Vagina (tissue), 2 donors: Measurements from ENCODE around the gene SDCCAG8. TPM values are rescaled to one million over a fixed set of nuclear protein-coding genes. Genes with fewer than 3 reads are reported as not detected.

Experiments
- DNase-seq, 2 donors: peaks; one replicate each; pipeline ENCODE4 v3.0.0-alpha.2; 2017; ENCODE audit errors: extremely low spot score in 2 of 2
- H3K27ac ChIP-seq: fragments of 200-600 bp; sonication (generic); one replicate; pipeline ENCODE4 v1.5.1; 2019
- H3K27me3 ChIP-seq: fragments of 200-600 bp; sonication (generic); one replicate; pipeline ENCODE4 v1.5.1; 2019
- H3K36me3 ChIP-seq, 2 donors: fragments of 200-600 bp; sonication (generic); one replicate each; pipeline ENCODE4 v1.5.1; 2017 to 2019
- H3K4me1 ChIP-seq: fragments of 200-600 bp; sonication (generic); one replicate; pipeline ENCODE4 v1.5.1; 2019
- H3K4me3 ChIP-seq, 2 donors: fragments of 200-600 bp; sonication (generic); 1 replicate in 1 of 2; 2 replicates in 1 of 2; pipeline ENCODE4 v1.5.1; 2016 to 2019
- H3K9me3 ChIP-seq: fragments of 200-600 bp; sonication (generic); one replicate; pipeline ENCODE4 v1.5.1; 2019
- POLR2A ChIP-seq, 2 donors: fragments of 450-650 bp; IDR thresholded peaks; one replicate each; pipeline ENCODE4 v1.6.1; 2017; ENCODE audit warnings: antibody characterized with exemption in 2 of 2, mild to moderate bottlenecking in 2 of 2, moderate library complexity in 2 of 2
- POLR2AphosphoS5 ChIP-seq, 2 donors: sonication (generic); formaldehyde crosslinking; IDR thresholded peaks; one replicate each; pipeline ENCODE4 v1.9.0; 2017; ENCODE audit warnings: antibody characterized with exemption in 2 of 2, mild to moderate bottlenecking in 2 of 2, low read depth in 1 of 2; ENCODE audit not compliant: insufficient read depth in 1 of 2
- intact Hi-C: fragments of 100-400 bp; cut with DNase I; formaldehyde crosslinking; loops from one replicate; pipeline ENCODE4 v1.15.1; 2023
- total RNA-seq: library from RNA; depleted of rRNA; stranded (reverse); fragments of >200 nt; gene quantifications from one replicate; pipeline ENCODE4 v1.2.3, GENCODE V29; 2016
- TF ChIP-seq, protein P1 (sequence below), 3 experiments: fragments of 450-650 bp in 2 of 3; fragments of 200-600 bp in 1 of 3; sonication (generic) in 1 of 3; IDR thresholded peaks; one replicate each; pipeline ENCODE4 v1.5.1; 2017 to 2019; ENCODE audit warnings: antibody characterized with exemption in 3 of 3, mild to moderate bottlenecking in 2 of 3, moderate library complexity in 2 of 3

Gene SDCCAG8
- total RNA-seq, 1 donor from 2014 or later = 31.2 TPM

DNA sequence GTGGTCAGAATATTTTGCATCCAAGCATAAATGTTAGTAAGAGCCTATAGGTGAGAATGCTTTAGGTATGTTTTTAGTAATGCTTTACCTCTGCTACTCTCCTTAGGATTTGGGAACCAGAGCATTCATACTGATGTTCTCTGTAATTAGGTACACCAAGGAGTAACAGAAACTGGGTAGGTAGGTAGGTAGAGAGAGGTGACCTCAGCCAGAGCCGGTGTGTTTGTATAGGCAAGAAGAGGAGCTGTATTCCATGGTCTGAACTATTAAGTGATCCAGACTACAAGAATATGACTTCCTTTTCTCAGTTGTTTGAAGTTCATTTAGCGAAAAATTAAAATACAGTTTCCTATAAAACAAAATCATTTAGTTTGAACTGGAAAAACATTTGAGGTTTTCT is 108.5 kb downstream of the SDCCAG8 start:
- intact Hi-C loops = no loop called here
- no peaks in the 10 kb centered on the region for H3K4me1 ChIP-seq
- H3K9me3 ChIP-seq = no peaks in the 10 kb centered on the region
- no peak for DNase-seq
- H3K36me3 ChIP-seq = no peaks in the 10 kb centered on the region
- no peaks in the 10 kb centered on the region for H3K27me3 ChIP-seq
- no peak overlapping the region for H3K27ac ChIP-seq
- TF ChIP-seq, protein P1, sequence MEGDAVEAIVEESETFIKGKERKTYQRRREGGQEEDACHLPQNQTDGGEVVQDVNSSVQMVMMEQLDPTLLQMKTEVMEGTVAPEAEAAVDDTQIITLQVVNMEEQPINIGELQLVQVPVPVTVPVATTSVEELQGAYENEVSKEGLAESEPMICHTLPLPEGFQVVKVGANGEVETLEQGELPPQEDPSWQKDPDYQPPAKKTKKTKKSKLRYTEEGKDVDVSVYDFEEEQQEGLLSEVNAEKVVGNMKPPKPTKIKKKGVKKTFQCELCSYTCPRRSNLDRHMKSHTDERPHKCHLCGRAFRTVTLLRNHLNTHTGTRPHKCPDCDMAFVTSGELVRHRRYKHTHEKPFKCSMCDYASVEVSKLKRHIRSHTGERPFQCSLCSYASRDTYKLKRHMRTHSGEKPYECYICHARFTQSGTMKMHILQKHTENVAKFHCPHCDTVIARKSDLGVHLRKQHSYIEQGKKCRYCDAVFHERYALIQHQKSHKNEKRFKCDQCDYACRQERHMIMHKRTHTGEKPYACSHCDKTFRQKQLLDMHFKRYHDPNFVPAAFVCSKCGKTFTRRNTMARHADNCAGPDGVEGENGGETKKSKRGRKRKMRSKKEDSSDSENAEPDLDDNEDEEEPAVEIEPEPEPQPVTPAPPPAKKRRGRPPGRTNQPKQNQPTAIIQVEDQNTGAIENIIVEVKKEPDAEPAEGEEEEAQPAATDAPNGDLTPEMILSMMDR (IDR thresholded peaks at IDR 0.05) = no peak
- TF ChIP-seq POLR2A (IDR thresholded peaks at IDR 0.05) = no peak
- TF ChIP-seq POLR2AphosphoS5 (IDR thresholded peaks at IDR 0.05; ENCODE audit: insufficient read depth in 1 of 2, low read depth in 1 of 2) = no peak
- no peak overlapping the region for H3K4me3 ChIP-seq

DNA sequence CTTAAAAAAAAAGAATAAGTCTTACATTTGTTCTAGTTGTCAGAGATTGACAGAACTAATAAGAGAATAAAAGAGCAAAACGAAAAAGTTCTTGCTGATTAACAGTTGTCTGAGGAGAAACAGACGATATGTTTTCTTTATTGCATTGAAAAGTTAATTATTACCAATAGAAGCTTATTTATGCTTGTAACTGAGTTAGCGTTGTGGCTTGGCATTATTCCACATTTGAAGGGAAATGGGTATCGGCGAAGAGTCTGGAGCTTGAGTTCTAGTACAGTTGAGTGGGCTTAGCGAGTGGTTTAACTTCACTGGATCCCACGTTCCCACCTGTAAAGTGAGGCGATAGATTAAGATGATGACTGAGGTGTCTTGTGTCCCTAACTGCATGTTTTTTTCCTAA is 109.0 kb downstream of the SDCCAG8 start:
- Histone ChIP-seq H3K36me3 (no peaks in the 10 kb centered on the region), H3K9me3 (no peaks in the 10 kb centered on the region), H3K27me3 (no peaks in the 10 kb centered on the region), H3K4me1 (no peaks in the 10 kb centered on the region), H3K4me3 (no peak overlapping the region), H3K27ac (no peak overlapping the region)
- no peak for DNase-seq
- intact Hi-C loops = no loop called here
- TF ChIP-seq POLR2A (IDR thresholded peaks at IDR 0.05) (no peak), POLR2AphosphoS5 (IDR thresholded peaks at IDR 0.05; ENCODE audit: insufficient read depth in 1 of 2, low read depth in 1 of 2) (no peak)
- TF ChIP-seq, protein P1 (IDR thresholded peaks at IDR 0.05) = no peak

DNA sequence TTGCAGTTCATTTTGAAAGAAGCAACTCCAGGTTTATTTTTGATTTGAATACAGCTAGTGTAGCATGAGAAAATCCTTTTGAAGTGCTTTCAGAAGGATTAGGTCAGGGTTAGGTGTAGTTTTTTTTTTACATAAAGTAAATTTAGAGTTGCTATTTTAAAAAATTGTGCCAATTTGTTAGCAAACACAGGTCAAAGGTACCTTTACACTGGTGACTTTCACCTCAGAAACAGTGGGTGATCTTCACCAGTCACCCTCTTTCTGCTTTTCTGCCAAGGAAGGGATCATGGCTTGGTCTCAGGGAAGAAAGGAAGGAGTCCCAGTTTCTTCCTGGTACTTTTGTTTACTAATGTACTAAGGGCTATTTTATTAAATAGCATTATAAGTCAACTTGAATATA is 111.5 kb downstream of the SDCCAG8 start:
- no peak for TF ChIP-seq POLR2AphosphoS5 (IDR thresholded peaks at IDR 0.05; ENCODE audit: insufficient read depth in 1 of 2, low read depth in 1 of 2)
- TF ChIP-seq, protein P1 (IDR thresholded peaks at IDR 0.05) = no peak
- TF ChIP-seq POLR2A (IDR thresholded peaks at IDR 0.05) = no peak
- Histone ChIP-seq H3K36me3 (no peaks in the 10 kb centered on the region), H3K4me3 (no peak overlapping the region), H3K27me3 (no peaks in the 10 kb centered on the region), H3K4me1 (no peaks in the 10 kb centered on the region), H3K27ac (no peak overlapping the region), H3K9me3 (no peaks in the 10 kb centered on the region)
- intact Hi-C loops = no loop called here
- DNase-seq = no peak

DNA sequence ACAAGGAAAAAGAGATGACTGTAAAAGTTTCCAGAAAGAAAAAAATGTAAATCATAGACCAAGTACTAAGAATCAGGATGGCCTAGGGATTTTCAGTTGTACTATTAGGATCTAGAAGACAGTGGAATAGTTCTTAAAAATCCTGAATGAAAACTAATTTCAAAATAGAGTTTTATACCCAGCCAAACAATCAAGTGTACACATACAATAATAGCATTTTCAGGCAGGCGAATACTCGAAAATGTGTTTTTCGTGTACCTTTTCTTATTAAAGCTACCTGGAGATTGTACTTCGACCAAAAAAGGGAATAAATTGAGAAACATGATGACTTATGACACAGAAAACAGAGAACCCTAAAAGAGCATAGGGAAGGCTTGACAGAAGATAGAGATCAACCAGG is 118.6 kb downstream of the SDCCAG8 start:
- intact Hi-C loops = no loop called here
- DNase-seq = no peak
- TF ChIP-seq POLR2A (IDR thresholded peaks at IDR 0.05) (no peak), POLR2AphosphoS5 (IDR thresholded peaks at IDR 0.05; ENCODE audit: insufficient read depth in 1 of 2, low read depth in 1 of 2) (no peak)
- TF ChIP-seq, protein P1 (IDR thresholded peaks at IDR 0.05) = no peak
- Histone ChIP-seq H3K4me3 (no peak overlapping the region), H3K27ac (no peak overlapping the region), H3K9me3 (no peaks in the 10 kb centered on the region), H3K4me1 (no peaks in the 10 kb centered on the region), H3K36me3 (peaks cover 0 to 9% of the 10 kb centered on the region in 2 donors), H3K27me3 (no peaks in the 10 kb centered on the region)

DNA sequence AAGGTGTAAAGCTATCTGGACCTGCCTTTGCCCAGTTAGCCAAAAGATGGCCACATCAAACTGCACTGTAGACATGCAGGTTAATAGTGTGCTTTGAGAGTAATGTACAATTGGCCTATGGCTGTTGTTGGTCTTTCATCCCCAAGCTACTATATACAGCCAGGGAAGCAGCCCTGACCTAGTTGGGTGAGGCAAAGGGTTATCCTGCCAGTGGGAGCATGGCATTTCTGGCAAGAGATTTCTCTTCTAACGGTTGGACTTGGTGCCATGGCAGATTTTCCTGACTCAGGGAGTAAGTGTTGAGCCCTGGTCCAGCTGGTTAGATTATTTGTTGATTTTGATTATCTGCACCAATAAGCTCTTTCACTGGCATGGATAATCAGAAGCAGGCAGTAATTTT is 119.8 kb downstream of the SDCCAG8 start:
- DNase-seq = no peak
- H3K9me3 ChIP-seq = no peaks in the 10 kb centered on the region
- no peak for TF ChIP-seq POLR2AphosphoS5 (IDR thresholded peaks at IDR 0.05; ENCODE audit: insufficient read depth in 1 of 2, low read depth in 1 of 2)
- TF ChIP-seq, protein P1 (IDR thresholded peaks at IDR 0.05) = no peak
- no peak for TF ChIP-seq POLR2A (IDR thresholded peaks at IDR 0.05)
- H3K4me3 ChIP-seq = no peak overlapping the region
- no peaks in the 10 kb centered on the region for H3K4me1 ChIP-seq
- H3K36me3 ChIP-seq = peaks cover 0 to 10% of the 10 kb centered on the region in 2 donors
- intact Hi-C loops = no loop called here
- H3K27ac ChIP-seq = no peak overlapping the region
- H3K27me3 ChIP-seq = no peaks in the 10 kb centered on the region
